Neural cell (in vitro differentiated cells): ENCODE measurements around the gene SLC25A48. TPM values are rescaled to one million over a fixed set of nuclear protein-coding genes. Genes with fewer than 3 reads are reported as not detected.
A peak's percentile ranks its signal among the peaks of the same experiment; 100 is the strongest.

ENCODE experiments used
- H2AFZ ChIP-seq: fragments of 200-600, 300-800 bp; sonication (generic), shearing (Covaris generic); 2 replicates; pipeline ENCODE4 v1.6.0; 2014; ENCODE audit warnings: low read depth, mild to moderate bottlenecking, antibody characterized with exemption, low read length, moderate library complexity
- H3F3A ChIP-seq: fragments of 200-600 bp; shearing (Covaris generic); 2 replicates; pipeline ENCODE4 v1.6.1; 2016; ENCODE audit warnings: mild to moderate bottlenecking, moderate library complexity, mixed read lengths, antibody characterized with exemption, low read length; ENCODE audit not compliant: insufficient read depth, poor library complexity, severe bottlenecking
- H3K27ac ChIP-seq: fragments of 200-600, 300-800 bp; sonication (generic), shearing (Covaris generic); 2 replicates; pipeline ENCODE4 v1.5.1; 2014; ENCODE audit warnings: mild to moderate bottlenecking, low read length, moderate library complexity
- H3K27me3 ChIP-seq: fragments of 300-800, 200-600 bp; sonication (generic), shearing (Covaris generic); 2 replicates; pipeline ENCODE4 v1.6.0; 2014; ENCODE audit warnings: mild to moderate bottlenecking, low read depth, low read length, moderate library complexity; ENCODE audit not compliant: insufficient read depth
- H3K36me3 ChIP-seq: fragments of 300-800, 200-600 bp; sonication (generic), shearing (Covaris generic); 2 replicates; pipeline ENCODE4 v1.5.1; 2014; ENCODE audit warnings: mild to moderate bottlenecking, antibody characterized with exemption, low read length, moderate library complexity; ENCODE audit not compliant: insufficient read depth
- H3K4me2 ChIP-seq: fragments of 300-800, 200-600 bp; sonication (generic), shearing (Covaris generic); 2 replicates; pipeline ENCODE4 v1.6.0; 2014; ENCODE audit warnings: mild to moderate bottlenecking, low read length
- H3K4me3 ChIP-seq: fragments of 300-800, 200-600 bp; sonication (generic), shearing (Covaris generic); 2 replicates; pipeline ENCODE4 v1.5.1; 2014; ENCODE audit warnings: mild to moderate bottlenecking, low read length, moderate library complexity
- H3K79me2 ChIP-seq: fragments of 200-600 bp; shearing (Covaris generic); replicated peaks from 2 replicates; pipeline ENCODE4 v1.6.0; 2014; ENCODE audit warnings: mild to moderate bottlenecking, low read length, moderate library complexity; ENCODE audit not compliant: insufficient read depth
- H3K9ac ChIP-seq: fragments of 300-800, 200-600 bp; sonication (generic), shearing (Covaris generic); 2 replicates; pipeline ENCODE4 v1.6.1; 2016; ENCODE audit warnings: mild to moderate bottlenecking, low read length, mixed read lengths
- H3K9me2 ChIP-seq: fragments of 200-600 bp; shearing (Covaris generic); 2 replicates; pipeline ENCODE4 v1.6.1; 2016; ENCODE audit warnings: mild to moderate bottlenecking, low read length, mixed read lengths; ENCODE audit not compliant: insufficient read depth
- H3K9me3 ChIP-seq: fragments of 200-600, 300-800 bp; sonication (generic), shearing (Covaris generic); 2 replicates; pipeline ENCODE4 v1.6.1; 2016; ENCODE audit warnings: mild to moderate bottlenecking, mixed run types, low read length, moderate library complexity, mixed read lengths
- H4K20me1 ChIP-seq: fragments of 200-600 bp; shearing (Covaris generic); 2 replicates; pipeline ENCODE4 v1.6.1; 2016; ENCODE audit warnings: mild to moderate bottlenecking, mixed run types; ENCODE audit not compliant: insufficient read depth
- MXI1 ChIP-seq: fragments of 450-650 bp; conservative IDR thresholded peaks from 2 replicates; pipeline ENCODE4 v1.6.1; 2014; ENCODE audit warnings: antibody characterized with exemption, mild to moderate bottlenecking; ENCODE audit not compliant: poor library complexity, severe bottlenecking
- POLR2AphosphoS5 ChIP-seq: IDR thresholded peaks from 2 replicates; pipeline ENCODE4 v1.6.1; 2012
- RAD21 ChIP-seq: fragments of 450-650 bp; conservative IDR thresholded peaks from 2 replicates; pipeline ENCODE4 v1.6.1; 2014; ENCODE audit warnings: antibody characterized with exemption, mild to moderate bottlenecking, moderate library complexity
- SMC3 ChIP-seq: fragments of 450-650 bp; conservative IDR thresholded peaks from 2 replicates; pipeline ENCODE4 v1.6.1; 2014; ENCODE audit warnings: antibody characterized with exemption, mild to moderate bottlenecking, moderate library complexity; ENCODE audit not compliant: poor library complexity
- TAF1 ChIP-seq: IDR thresholded peaks from 2 replicates; pipeline ENCODE4 v1.6.1; 2012; ENCODE audit warnings: low read depth
- polyA minus RNA-seq: library from RNA; depleted of rRNA, polyadenylated mRNA; stranded (reverse); fragments of >200 nt; gene quantifications from 2 replicates; pipeline ENCODE4 v1.2.3, GENCODE V29; 2014
- polyA plus RNA-seq: library from polyadenylated mRNA; depleted of rRNA; stranded (reverse); fragments of >200 nt; gene quantifications from 2 replicates; pipeline ENCODE4 v1.2.3, GENCODE V29; 2014
- TF ChIP-seq, protein P1 (sequence below): fragments of 450-650 bp; IDR thresholded peaks from 2 replicates; pipeline ENCODE4 v1.5.1; 2014; ENCODE audit warnings: antibody characterized with exemption, mild to moderate bottlenecking, moderate library complexity; ENCODE audit not compliant: poor library complexity, severe bottlenecking
- TF ChIP-seq, protein P2 (sequence below): IDR thresholded peaks from 2 replicates; pipeline ENCODE4 v1.6.1; 2012; ENCODE audit warnings: borderline replicate concordance

SLC25A48 gene
- 1.0 TPM in 1 of 2 replicates, not detected in the other for polyA plus RNA-seq
- polyA minus RNA-seq: not detected in 2 replicates

DNA sequence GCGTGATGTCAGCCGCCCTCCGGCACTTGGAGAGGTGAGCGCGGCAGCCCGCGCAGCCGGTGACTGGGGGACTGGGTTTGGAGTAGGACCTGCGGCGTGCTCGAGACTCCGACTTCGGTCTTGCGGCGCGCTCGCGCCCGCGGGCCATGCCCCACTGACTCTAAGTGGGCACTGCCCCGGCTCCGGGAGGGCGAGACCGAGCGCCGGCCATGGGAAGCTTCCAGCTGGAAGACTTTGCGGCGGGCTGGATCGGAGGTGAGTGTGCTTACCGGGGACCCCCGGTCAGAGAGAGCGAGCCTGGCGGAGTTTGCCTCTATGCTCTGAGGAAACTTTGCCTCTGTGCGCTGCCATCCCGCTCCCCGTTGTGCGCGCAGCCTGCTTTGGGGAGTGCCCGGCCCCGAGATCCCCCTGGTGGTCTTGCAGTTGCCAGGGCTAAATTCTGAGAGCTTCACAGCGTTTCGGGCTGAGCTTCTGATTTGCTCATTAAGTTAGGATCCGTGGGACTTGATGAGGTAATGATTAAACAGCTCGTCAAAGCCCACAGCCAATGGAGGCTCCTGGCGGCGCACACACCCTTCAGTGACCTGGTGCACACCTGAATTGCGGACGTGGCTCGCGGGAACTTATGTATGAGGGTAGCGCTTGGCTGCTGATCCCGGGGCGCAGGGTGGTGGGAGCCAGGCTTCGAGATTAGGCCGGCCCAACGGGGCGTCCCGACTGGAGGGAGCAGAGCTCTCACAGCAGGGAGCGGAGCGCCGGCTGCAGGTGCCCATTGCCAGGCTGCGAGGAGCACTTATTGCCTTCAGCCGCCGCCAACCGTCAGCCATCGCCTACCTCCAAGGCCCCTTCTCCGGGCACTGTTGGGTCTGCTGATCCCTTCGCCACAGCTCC lies at the start of gene SLC25A48:
Gene SLC25A48, plus strand, starts transcription at position 25 of the 891 bp plus-strand sequence. Its CDS starts 185 bp downstream, at position 210.
- Histone ChIP-seq H3K27me3 (peaks cover 51% of the 10 kb centered on the region), H3F3A (no peaks in the 10 kb centered on the region), H3K27ac (no peak within 1 kb of the TSS), H4K20me1 (no peaks in the 10 kb centered on the region), H3K9ac (peak within 1 kb of the TSS; percentile 30), H3K4me2 (peak within 1 kb of the TSS; percentile 46), H3K36me3 (no peaks in the 10 kb centered on the region), H2AFZ (no peak within 1 kb of the TSS), H3K4me3 (peak within 1 kb of the TSS; percentile 83), H3K9me2 (no peaks in the 10 kb centered on the region), H3K79me2 (no peaks in the 10 kb centered on the region), H3K9me3 (no peaks in the 10 kb centered on the region)
- TF ChIP-seq SMC3 (no peak), MXI1 (peak; percentile 43), RAD21 (peak; percentile 51)
- TF ChIP-seq, protein P1, sequence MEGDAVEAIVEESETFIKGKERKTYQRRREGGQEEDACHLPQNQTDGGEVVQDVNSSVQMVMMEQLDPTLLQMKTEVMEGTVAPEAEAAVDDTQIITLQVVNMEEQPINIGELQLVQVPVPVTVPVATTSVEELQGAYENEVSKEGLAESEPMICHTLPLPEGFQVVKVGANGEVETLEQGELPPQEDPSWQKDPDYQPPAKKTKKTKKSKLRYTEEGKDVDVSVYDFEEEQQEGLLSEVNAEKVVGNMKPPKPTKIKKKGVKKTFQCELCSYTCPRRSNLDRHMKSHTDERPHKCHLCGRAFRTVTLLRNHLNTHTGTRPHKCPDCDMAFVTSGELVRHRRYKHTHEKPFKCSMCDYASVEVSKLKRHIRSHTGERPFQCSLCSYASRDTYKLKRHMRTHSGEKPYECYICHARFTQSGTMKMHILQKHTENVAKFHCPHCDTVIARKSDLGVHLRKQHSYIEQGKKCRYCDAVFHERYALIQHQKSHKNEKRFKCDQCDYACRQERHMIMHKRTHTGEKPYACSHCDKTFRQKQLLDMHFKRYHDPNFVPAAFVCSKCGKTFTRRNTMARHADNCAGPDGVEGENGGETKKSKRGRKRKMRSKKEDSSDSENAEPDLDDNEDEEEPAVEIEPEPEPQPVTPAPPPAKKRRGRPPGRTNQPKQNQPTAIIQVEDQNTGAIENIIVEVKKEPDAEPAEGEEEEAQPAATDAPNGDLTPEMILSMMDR: peak; percentile 89

DNA sequence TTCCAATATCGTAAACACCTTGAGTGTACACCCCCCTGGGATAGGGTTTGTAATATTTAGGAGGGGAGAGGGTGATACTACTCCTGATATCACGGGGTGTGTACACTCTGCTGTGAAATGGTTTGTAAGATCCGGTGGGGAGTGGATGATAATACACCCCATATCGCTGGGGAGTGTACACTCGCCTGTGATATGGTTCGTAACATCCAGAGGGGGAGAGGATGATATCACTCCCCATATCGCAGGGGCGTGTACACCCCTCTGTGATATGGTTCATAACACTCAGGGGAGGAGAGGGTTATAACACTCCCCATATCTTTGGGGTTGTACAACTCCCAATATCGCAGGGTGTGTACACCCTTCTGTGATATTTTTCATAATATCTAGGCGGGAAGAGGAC lies 33.8 kb upstream of the SLC25A48 start:
- H3K36me3 ChIP-seq: no peaks in the 10 kb centered on the region
- no peaks in the 10 kb centered on the region for H4K20me1 ChIP-seq
- H3K4me3 ChIP-seq: no peak overlapping the region
- H2AFZ ChIP-seq: no peak overlapping the region
- no peaks in the 10 kb centered on the region for H3K9me3 ChIP-seq
- peaks cover 20% of the 10 kb centered on the region for H3K27me3 ChIP-seq
- no peak overlapping the region for H3K27ac ChIP-seq
- no peaks in the 10 kb centered on the region for H3K79me2 ChIP-seq
- no peaks in the 10 kb centered on the region for H3K9me2 ChIP-seq
- no peak overlapping the region for H3K9ac ChIP-seq
- no peaks in the 10 kb centered on the region for H3F3A ChIP-seq
- H3K4me2 ChIP-seq: no peak overlapping the region
- TF ChIP-seq RAD21 (no peak), TAF1 (no peak), POLR2AphosphoS5 (no peak), SMC3 (no peak)
- TF ChIP-seq, protein P2, sequence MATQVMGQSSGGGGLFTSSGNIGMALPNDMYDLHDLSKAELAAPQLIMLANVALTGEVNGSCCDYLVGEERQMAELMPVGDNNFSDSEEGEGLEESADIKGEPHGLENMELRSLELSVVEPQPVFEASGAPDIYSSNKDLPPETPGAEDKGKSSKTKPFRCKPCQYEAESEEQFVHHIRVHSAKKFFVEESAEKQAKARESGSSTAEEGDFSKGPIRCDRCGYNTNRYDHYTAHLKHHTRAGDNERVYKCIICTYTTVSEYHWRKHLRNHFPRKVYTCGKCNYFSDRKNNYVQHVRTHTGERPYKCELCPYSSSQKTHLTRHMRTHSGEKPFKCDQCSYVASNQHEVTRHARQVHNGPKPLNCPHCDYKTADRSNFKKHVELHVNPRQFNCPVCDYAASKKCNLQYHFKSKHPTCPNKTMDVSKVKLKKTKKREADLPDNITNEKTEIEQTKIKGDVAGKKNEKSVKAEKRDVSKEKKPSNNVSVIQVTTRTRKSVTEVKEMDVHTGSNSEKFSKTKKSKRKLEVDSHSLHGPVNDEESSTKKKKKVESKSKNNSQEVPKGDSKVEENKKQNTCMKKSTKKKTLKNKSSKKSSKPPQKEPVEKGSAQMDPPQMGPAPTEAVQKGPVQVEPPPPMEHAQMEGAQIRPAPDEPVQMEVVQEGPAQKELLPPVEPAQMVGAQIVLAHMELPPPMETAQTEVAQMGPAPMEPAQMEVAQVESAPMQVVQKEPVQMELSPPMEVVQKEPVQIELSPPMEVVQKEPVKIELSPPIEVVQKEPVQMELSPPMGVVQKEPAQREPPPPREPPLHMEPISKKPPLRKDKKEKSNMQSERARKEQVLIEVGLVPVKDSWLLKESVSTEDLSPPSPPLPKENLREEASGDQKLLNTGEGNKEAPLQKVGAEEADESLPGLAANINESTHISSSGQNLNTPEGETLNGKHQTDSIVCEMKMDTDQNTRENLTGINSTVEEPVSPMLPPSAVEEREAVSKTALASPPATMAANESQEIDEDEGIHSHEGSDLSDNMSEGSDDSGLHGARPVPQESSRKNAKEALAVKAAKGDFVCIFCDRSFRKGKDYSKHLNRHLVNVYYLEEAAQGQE: no peak
- TF ChIP-seq, protein P1: no peak
